C4-2B (cell line): ENCODE data around the gene MAP1LC3B2.

Experiments
- CTCF ChIP-seq: fragments of 450-650 bp; conservative IDR thresholded peaks from 2 replicates; pipeline ENCODE4 v1.5.1; 2017; ENCODE audit warnings: mild to moderate bottlenecking
- ZFX ChIP-seq: fragments of 450-650 bp; IDR thresholded peaks from 2 replicates; pipeline ENCODE4 v1.6.1; 2017

- TF ChIP-seq CTCF (no peak), ZFX (no peak)
Measured at GRCh38 chr12:116524311-116524710, 34.9 kb upstream of the MAP1LC3B2 start.
